SK-N-SH (cell line): ENCODE data around the gene PEX26. TPM values are rescaled to one million over a fixed set of nuclear protein-coding genes. Genes with fewer than 3 reads are reported as not detected.

ENCODE experiments used
- CTCF ChIA-PET: fragments of 300-600, 350-600 bp; formaldehyde crosslinking; extraction: SDS; loops from one replicate; lab custom pipeline; 2021; lab: Yijun Ruan, JAX
- POLR2A ChIA-PET: fragments of 350-600 bp; sonication (Branson Sonifier 250); formaldehyde crosslinking; extraction: SDS; loops from one replicate; lab custom pipeline; 2020; ENCODE audit warnings: antibody characterized with exemption, inconsistent platforms; lab: Yijun Ruan, JAX
- DNase-seq: peaks from one replicate; pipeline ENCODE4 v3.0.0; 2012
- H2AFZ ChIP-seq: fragments of 200-600 bp; sonication (generic); 2 replicates; pipeline ENCODE4 v1.8.1; 2016; ENCODE audit warnings: antibody characterized with exemption, mild to moderate bottlenecking, low read depth
- H3F3A ChIP-seq: fragments of 200-600 bp; sonication (generic); replicated peaks from 2 replicates; pipeline ENCODE3; 2016; ENCODE audit warnings: antibody characterized with exemption, mild to moderate bottlenecking; ENCODE audit not compliant: insufficient read depth
- H3K27ac ChIP-seq, 2 experiments: fragments of 200-500 bp in 1 of 2; fragments of 200-600 bp in 1 of 2; sonication (Bioruptor generic) in 1 of 2; sonication (generic), shearing (Covaris generic) in 1 of 2; 2 replicates each; pipeline versions ENCODE4 v1.5.1 to v1.6.1; 2014 to 2016; ENCODE audit warnings: low read depth in 2 of 2, inconsistent platforms in 1 of 2, low read length in 1 of 2, mild to moderate bottlenecking in 1 of 2, mixed read lengths in 1 of 2
- H3K27me3 ChIP-seq: fragments of 200-600 bp; sonication (generic), shearing (Covaris generic); 2 replicates; pipeline ENCODE4 v1.6.1; 2016; ENCODE audit warnings: mixed run types; ENCODE audit not compliant: insufficient read depth
- H3K36me3 ChIP-seq, 2 experiments: fragments of 200-500 bp in 1 of 2; fragments of 200-600 bp in 1 of 2; sonication (Bioruptor generic) in 1 of 2; sonication (generic) in 1 of 2; replicated peaks in 1 of 2; 2 replicates each; pipeline versions ENCODE3 to v1.5.1; 2014 to 2016; ENCODE audit warnings: low read length in 1 of 2, mild to moderate bottlenecking in 1 of 2; ENCODE audit not compliant: insufficient read depth in 2 of 2, control insufficient read depth in 1 of 2
- H3K4me1 ChIP-seq, 2 experiments: fragments of 200-500 bp in 1 of 2; fragments of 200-600 bp in 1 of 2; sonication (Bioruptor generic) in 1 of 2; sonication (generic), shearing (Covaris generic) in 1 of 2; 2 replicates each; pipeline versions ENCODE4 v1.5.1 to v1.6.1; 2014 to 2016; ENCODE audit warnings: low read depth in 1 of 2, low read length in 1 of 2, mixed run types in 1 of 2; ENCODE audit not compliant: insufficient read depth in 2 of 2, control insufficient read depth in 1 of 2
- H3K4me2 ChIP-seq: fragments of 200-600 bp; sonication (generic), shearing (Covaris generic); 2 replicates; pipeline ENCODE4 v1.6.1; 2017; ENCODE audit warnings: mixed run types
- H3K4me3 ChIP-seq, 2 experiments: fragments of 200-500 bp in 1 of 2; fragments of 200-600 bp in 1 of 2; sonication (Bioruptor generic) in 1 of 2; sonication (generic), shearing (Covaris generic) in 1 of 2; 2 replicates each; pipeline versions ENCODE4 v1.5.1 to v1.8.1; 2014 to 2016; ENCODE audit warnings: low read depth in 2 of 2, inconsistent platforms in 1 of 2, low read length in 1 of 2, mild to moderate bottlenecking in 1 of 2, mixed read lengths in 1 of 2, moderate library complexity in 1 of 2
- H3K79me2 ChIP-seq: fragments of 200-600 bp; sonication (generic); 2 replicates; pipeline ENCODE4 v1.8.1; 2017; ENCODE audit warnings: mild to moderate bottlenecking; ENCODE audit not compliant: insufficient read depth
- H3K9ac ChIP-seq: fragments of 200-600 bp; sonication (generic); 2 replicates; pipeline ENCODE4 v1.6.1; 2017; ENCODE audit warnings: mixed run types
- H3K9me2 ChIP-seq: fragments of 200-600 bp; sonication (generic); 2 replicates; pipeline ENCODE4 v1.6.1; 2017; ENCODE audit warnings: mixed run types
- H3K9me3 ChIP-seq: fragments of 200-600 bp; sonication (generic); 2 replicates; pipeline ENCODE4 v1.6.1; 2017; ENCODE audit warnings: mixed run types, mild to moderate bottlenecking, moderate library complexity
- H4K20me1 ChIP-seq: fragments of 200-600 bp; sonication (generic); 2 replicates; pipeline ENCODE4 v1.6.1; 2017; ENCODE audit warnings: mild to moderate bottlenecking, mixed run types; ENCODE audit not compliant: insufficient read depth
- ELF1 ChIP-seq: IDR thresholded peaks from 2 replicates; pipeline ENCODE4 v1.4.0; 2012
- EP300 ChIP-seq, 2 experiments: IDR thresholded peaks; 2 replicates each; pipeline versions ENCODE4 v1.4.0 to v1.6.1; 2012; ENCODE audit warnings: borderline replicate concordance in 1 of 2, low read depth in 1 of 2, low read length in 1 of 2
- EZH2phosphoT487 ChIP-seq: fragments of 200-600 bp; sonication (generic); IDR thresholded peaks from 2 replicates; pipeline ENCODE4 v1.6.1; 2017; ENCODE audit warnings: low read depth, mixed run types, mild to moderate bottlenecking, antibody characterized with exemption, moderate library complexity, borderline replicate concordance
- FOSL2 ChIP-seq: IDR thresholded peaks from 2 replicates; pipeline ENCODE4 v1.4.0; 2012; ENCODE audit warnings: low read depth, mild to moderate bottlenecking, moderate library complexity, borderline replicate concordance
- FOXJ3 ChIP-seq: sonication (generic); formaldehyde crosslinking; IDR thresholded peaks from 2 replicates; pipeline ENCODE4 v1.5.1; 2020; ENCODE audit warnings: mild to moderate bottlenecking, missing genetic modification reagents
- FOXM1 ChIP-seq: IDR thresholded peaks from 2 replicates; pipeline ENCODE4 v1.4.0; 2012; ENCODE audit warnings: low read depth, mild to moderate bottlenecking
- GABPA ChIP-seq: IDR thresholded peaks from 2 replicates; pipeline ENCODE4 v1.4.0; 2012; ENCODE audit warnings: low read depth, mild to moderate bottlenecking
- JUND ChIP-seq: IDR thresholded peaks from 2 replicates; pipeline ENCODE4 v1.4.0; 2012
- POLR2AphosphoS5 ChIP-seq: IDR thresholded peaks from 2 replicates; pipeline ENCODE4 v1.6.1; 2012; ENCODE audit warnings: low read depth, low read length
- RCOR1 ChIP-seq: fragments of 150-350 bp; IDR thresholded peaks from 2 replicates; pipeline ENCODE4 v1.6.1; 2017; ENCODE audit warnings: antibody characterized with exemption, low read length
- SIN3A ChIP-seq: IDR thresholded peaks from 2 replicates; pipeline ENCODE4 v1.6.1; 2012; ENCODE audit warnings: low read depth, mild to moderate bottlenecking, low read length, moderate library complexity, borderline replicate concordance
- TAF1 ChIP-seq: IDR thresholded peaks from 2 replicates; pipeline ENCODE4 v1.6.1; 2012; ENCODE audit warnings: low read depth, mild to moderate bottlenecking, low read length, moderate library complexity, borderline replicate concordance
- YY1 ChIP-seq: IDR thresholded peaks from 2 replicates; pipeline ENCODE4 v1.4.0; 2012; ENCODE audit warnings: low read depth, mild to moderate bottlenecking
- WGBS: methylation state at CpG from one replicate; pipeline ENCODE4 v1.1.6; 2017; ENCODE audit warnings: low lambda C conversion rate; 5-methylcytosine and 5-hydroxymethylcytosine counted together
- polyA plus RNA-seq, 3 experiments: library from polyadenylated mRNA; depleted of rRNA; stranded (reverse); fragments of >200 nt; gene quantifications; 2 replicates each; pipeline ENCODE4 v1.2.3, GENCODE V29; 2012
- TF ChIP-seq, protein P1 (sequence below): IDR thresholded peaks from 2 replicates; pipeline ENCODE4; 2012
- TF ChIP-seq, protein P2 (sequence below): fragments of 200-600 bp; sonication (generic); IDR thresholded peaks from 2 replicates; pipeline ENCODE4 v1.6.1; 2017; ENCODE audit warnings: antibody characterized with exemption, mild to moderate bottlenecking, moderate library complexity
- TF ChIP-seq, protein P3 (sequence below): fragments of 150-350 bp; IDR thresholded peaks from 2 replicates; pipeline ENCODE4 v1.6.1; 2017; ENCODE audit warnings: antibody characterized with exemption, low read length, low read depth, borderline replicate concordance
- TF ChIP-seq, protein P4 (sequence below): fragments of 150-350 bp; IDR thresholded peaks from 2 replicates; pipeline ENCODE4 v1.6.1; 2016; ENCODE audit warnings: mild to moderate bottlenecking, low read depth, low read length

The PEX26 gene
- polyA plus RNA-seq, 1 of the 3 experiments (the other 2 are of a cell fraction) = 13.0 TPM

DNA sequence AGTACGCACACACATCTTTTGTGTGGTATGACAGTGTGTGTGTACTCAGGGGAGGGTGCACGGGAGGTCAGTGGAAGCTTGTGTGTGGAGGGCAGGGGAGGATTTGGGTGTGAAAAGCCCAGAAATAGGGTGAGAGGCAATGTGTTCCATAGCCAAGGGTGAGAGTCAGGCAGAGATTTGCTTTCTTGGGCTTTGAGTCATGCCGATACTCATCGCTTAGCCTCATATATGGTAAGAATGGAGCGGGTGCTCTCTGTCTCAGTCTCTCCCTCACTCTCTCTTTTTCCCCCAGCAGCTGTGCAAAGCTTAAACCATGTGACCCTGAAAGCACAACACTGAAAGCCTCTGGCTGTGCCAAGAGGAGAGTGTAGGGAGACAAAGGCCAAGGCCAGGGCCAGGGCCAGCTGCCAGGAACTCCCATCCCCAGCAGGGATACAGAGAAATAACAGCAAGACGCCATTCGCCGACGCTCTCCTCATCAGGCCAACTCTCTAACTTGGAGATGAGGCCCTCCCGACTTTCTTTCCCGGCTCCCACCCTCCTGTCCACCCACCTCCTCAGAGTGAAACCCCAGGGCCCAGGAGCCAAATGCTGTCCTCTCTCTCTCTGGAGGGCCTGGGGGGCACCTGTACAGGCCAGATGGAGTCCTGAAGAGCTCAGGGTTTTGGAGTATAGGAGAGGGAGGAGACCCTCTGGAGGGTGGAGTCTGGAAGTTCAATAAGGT lies 33.1 kb upstream of the PEX26 start:
- no peak for TF ChIP-seq FOXM1
- TF ChIP-seq, all 33 proteins: peak for 0
- no peaks in the 10 kb centered on the region for H3K36me3 ChIP-seq
- no peaks in the 10 kb centered on the region for H3K9me3 ChIP-seq
- no peaks in the 10 kb centered on the region for H3K9me2 ChIP-seq
- no peaks in the 10 kb centered on the region for H3F3A ChIP-seq
- POLR2A ChIA-PET = no interaction called here
- CTCF ChIA-PET = interaction anchor here (1.9 kb wide), 1 partner anchor 31 kb away, joined by 7 read pairs; no protein-coding TSS in a partner anchor
- no peak overlapping the region for H2AFZ ChIP-seq
- H3K4me3 ChIP-seq = no peak overlapping the region
- H3K27me3 ChIP-seq = no peaks in the 10 kb centered on the region
- H3K4me1 ChIP-seq = no peaks in the 10 kb centered on the region
- 90% methylated on average over 11 of the region's 11 CpGs for WGBS
- H3K79me2 ChIP-seq = no peaks in the 10 kb centered on the region
- H3K4me2 ChIP-seq = no peak overlapping the region
- no peak overlapping the region for H3K9ac ChIP-seq
- no peak overlapping the region for H3K27ac ChIP-seq
- DNase-seq = no peak
- H4K20me1 ChIP-seq = no peaks in the 10 kb centered on the region

DNA sequence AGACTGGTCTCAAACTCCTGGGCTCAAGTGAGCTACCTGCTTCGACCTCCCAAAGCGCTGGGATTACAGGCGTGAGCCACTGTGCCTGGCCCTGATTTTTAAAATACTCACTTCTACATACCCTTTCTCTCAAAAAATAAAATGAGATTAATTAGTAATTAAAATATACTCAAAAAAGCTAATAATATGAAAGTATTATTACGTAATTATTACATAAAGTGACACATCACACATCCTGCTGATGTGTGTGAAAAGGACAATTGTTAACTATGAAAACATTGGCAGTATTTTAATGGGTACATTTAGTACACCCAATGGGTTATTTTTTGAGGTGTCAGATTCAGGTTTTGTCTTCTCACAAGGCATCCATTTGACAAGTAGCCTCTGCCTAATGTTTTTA lies 32.0 kb upstream of the PEX26 start:
- Histone ChIP-seq H3K36me3 (no peaks in the 10 kb centered on the region), H2AFZ (no peak overlapping the region), H3K9me3 (no peaks in the 10 kb centered on the region), H3K4me2 (no peak overlapping the region), H4K20me1 (no peaks in the 10 kb centered on the region), H3K9ac (no peak overlapping the region), H3K27me3 (no peaks in the 10 kb centered on the region), H3K27ac (no peak overlapping the region), H3K79me2 (no peaks in the 10 kb centered on the region), H3F3A (no peaks in the 10 kb centered on the region), H3K4me1 (no peaks in the 10 kb centered on the region), H3K9me2 (no peaks in the 10 kb centered on the region), H3K4me3 (no peak overlapping the region)
- no peak for DNase-seq
- POLR2A ChIA-PET = no interaction called here
- TF ChIP-seq FOSL2 = no peak
- no peak for TF ChIP-seq RCOR1
- TF ChIP-seq FOXJ3 = no peak
- no peak for TF ChIP-seq EP300 (IDR thresholded peaks at IDR 0.05; ENCODE audit: borderline replicate concordance in 1 of 2, low read depth in 1 of 2, low read length in 1 of 2)
- TF ChIP-seq POLR2AphosphoS5 = no peak
- TF ChIP-seq, protein P1, sequence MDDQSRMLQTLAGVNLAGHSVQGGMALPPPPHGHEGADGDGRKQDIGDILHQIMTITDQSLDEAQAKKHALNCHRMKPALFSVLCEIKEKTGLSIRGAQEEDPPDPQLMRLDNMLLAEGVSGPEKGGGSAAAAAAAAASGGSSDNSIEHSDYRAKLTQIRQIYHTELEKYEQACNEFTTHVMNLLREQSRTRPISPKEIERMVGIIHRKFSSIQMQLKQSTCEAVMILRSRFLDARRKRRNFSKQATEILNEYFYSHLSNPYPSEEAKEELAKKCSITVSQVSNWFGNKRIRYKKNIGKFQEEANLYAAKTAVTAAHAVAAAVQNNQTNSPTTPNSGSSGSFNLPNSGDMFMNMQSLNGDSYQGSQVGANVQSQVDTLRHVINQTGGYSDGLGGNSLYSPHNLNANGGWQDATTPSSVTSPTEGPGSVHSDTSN = no peak
- TF ChIP-seq EZH2phosphoT487 = no peak
- TF ChIP-seq GABPA = no peak
- CTCF ChIA-PET = no interaction called here
- 93% methylated on average over 4 of the region's 4 CpGs for WGBS

DNA sequence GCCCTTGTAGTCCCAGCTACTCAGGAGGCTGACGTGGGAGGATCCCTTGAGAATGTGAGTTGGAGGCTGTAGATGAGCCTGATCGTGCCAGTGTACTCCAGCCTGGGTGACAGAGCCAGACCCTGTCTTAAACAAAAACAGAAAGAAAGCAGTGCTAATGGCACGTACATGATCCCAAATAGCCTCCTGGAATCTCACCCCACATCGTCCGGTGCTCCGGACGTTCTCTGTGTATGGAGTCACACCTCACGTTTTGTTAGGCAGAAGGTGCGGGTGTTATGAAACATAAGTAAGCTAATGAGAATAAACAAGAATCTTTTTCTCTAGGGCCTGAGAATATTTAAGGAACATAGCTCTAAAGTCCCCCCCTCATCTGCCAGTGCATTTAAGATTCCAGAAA lies 29.7 kb upstream of the PEX26 start:
- Histone ChIP-seq H2AFZ (no peak overlapping the region), H3K9ac (no peak overlapping the region), H3K4me2 (no peak overlapping the region), H3K9me3 (no peaks in the 10 kb centered on the region), H3K9me2 (no peaks in the 10 kb centered on the region), H3K36me3 (no peaks in the 10 kb centered on the region), H3K4me3 (no peak overlapping the region)
- no peak for DNase-seq
- TF ChIP-seq, protein P2, sequence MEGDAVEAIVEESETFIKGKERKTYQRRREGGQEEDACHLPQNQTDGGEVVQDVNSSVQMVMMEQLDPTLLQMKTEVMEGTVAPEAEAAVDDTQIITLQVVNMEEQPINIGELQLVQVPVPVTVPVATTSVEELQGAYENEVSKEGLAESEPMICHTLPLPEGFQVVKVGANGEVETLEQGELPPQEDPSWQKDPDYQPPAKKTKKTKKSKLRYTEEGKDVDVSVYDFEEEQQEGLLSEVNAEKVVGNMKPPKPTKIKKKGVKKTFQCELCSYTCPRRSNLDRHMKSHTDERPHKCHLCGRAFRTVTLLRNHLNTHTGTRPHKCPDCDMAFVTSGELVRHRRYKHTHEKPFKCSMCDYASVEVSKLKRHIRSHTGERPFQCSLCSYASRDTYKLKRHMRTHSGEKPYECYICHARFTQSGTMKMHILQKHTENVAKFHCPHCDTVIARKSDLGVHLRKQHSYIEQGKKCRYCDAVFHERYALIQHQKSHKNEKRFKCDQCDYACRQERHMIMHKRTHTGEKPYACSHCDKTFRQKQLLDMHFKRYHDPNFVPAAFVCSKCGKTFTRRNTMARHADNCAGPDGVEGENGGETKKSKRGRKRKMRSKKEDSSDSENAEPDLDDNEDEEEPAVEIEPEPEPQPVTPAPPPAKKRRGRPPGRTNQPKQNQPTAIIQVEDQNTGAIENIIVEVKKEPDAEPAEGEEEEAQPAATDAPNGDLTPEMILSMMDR = no peak
- TF ChIP-seq YY1 = no peak
- TF ChIP-seq, protein P3, sequence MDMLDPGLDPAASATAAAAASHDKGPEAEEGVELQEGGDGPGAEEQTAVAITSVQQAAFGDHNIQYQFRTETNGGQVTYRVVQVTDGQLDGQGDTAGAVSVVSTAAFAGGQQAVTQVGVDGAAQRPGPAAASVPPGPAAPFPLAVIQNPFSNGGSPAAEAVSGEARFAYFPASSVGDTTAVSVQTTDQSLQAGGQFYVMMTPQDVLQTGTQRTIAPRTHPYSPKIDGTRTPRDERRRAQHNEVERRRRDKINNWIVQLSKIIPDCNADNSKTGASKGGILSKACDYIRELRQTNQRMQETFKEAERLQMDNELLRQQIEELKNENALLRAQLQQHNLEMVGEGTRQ = no peak
- TF ChIP-seq FOXJ3 = no peak
- TF ChIP-seq, protein P4, sequence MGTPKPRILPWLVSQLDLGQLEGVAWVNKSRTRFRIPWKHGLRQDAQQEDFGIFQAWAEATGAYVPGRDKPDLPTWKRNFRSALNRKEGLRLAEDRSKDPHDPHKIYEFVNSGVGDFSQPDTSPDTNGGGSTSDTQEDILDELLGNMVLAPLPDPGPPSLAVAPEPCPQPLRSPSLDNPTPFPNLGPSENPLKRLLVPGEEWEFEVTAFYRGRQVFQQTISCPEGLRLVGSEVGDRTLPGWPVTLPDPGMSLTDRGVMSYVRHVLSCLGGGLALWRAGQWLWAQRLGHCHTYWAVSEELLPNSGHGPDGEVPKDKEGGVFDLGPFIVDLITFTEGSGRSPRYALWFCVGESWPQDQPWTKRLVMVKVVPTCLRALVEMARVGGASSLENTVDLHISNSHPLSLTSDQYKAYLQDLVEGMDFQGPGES = no peak
- no peak for TF ChIP-seq SIN3A
- no peak for TF ChIP-seq TAF1
- no peak for TF ChIP-seq ELF1
- TF ChIP-seq JUND = no peak
- TF ChIP-seq, all 33 proteins: peak for 0
- ChIA-PET CTCF (interaction anchor here (1.0 kb wide), 1 partner anchor 28 kb away, joined by 3 read pairs; no protein-coding TSS in a partner anchor), POLR2A (no interaction called here)
- no peaks in the 10 kb centered on the region for H3K4me1 ChIP-seq
- H3F3A ChIP-seq = no peaks in the 10 kb centered on the region
- no peak overlapping the region for H3K27ac ChIP-seq
- no peaks in the 10 kb centered on the region for H4K20me1 ChIP-seq
- 89% methylated on average over 9 of the region's 9 CpGs for whole genome bisulfite sequencing
- no peaks in the 10 kb centered on the region for H3K79me2 ChIP-seq
- H3K27me3 ChIP-seq = no peaks in the 10 kb centered on the region
